GM12892 (cell line): ENCODE measurements around the gene PPP2R2C.

Source experiments
- POLR2A ChIP-seq: IDR thresholded peaks from 2 replicates; pipeline ENCODE4 v1.6.1; 2011; ENCODE audit warnings: low read depth, low read length, control low read depth
- POLR2AphosphoS5 ChIP-seq: IDR thresholded peaks from 2 replicates; pipeline ENCODE4 v1.6.1; 2011; ENCODE audit warnings: low read depth, low read length, control low read depth

- TF ChIP-seq POLR2A (no peak), POLR2AphosphoS5 (no peak)
These were observed 108.3 kb downstream of the PPP2R2C start for GRCh38 chr4:6364146-6364545.
